ENCODE data around the gene EIF2S1. TPM values are rescaled to one million over a fixed set of nuclear protein-coding genes. Genes with fewer than 3 reads are reported as not detected.
"Not testable (repeated sequence)": the region's sequence is repeated elsewhere in the genome, so short reads cannot be mapped to it uniquely, and the experiment has no call there.

Gene EIF2S1
- total RNA-seq, 1 donor from 2014 or later, result 54.7 TPM

DNA sequence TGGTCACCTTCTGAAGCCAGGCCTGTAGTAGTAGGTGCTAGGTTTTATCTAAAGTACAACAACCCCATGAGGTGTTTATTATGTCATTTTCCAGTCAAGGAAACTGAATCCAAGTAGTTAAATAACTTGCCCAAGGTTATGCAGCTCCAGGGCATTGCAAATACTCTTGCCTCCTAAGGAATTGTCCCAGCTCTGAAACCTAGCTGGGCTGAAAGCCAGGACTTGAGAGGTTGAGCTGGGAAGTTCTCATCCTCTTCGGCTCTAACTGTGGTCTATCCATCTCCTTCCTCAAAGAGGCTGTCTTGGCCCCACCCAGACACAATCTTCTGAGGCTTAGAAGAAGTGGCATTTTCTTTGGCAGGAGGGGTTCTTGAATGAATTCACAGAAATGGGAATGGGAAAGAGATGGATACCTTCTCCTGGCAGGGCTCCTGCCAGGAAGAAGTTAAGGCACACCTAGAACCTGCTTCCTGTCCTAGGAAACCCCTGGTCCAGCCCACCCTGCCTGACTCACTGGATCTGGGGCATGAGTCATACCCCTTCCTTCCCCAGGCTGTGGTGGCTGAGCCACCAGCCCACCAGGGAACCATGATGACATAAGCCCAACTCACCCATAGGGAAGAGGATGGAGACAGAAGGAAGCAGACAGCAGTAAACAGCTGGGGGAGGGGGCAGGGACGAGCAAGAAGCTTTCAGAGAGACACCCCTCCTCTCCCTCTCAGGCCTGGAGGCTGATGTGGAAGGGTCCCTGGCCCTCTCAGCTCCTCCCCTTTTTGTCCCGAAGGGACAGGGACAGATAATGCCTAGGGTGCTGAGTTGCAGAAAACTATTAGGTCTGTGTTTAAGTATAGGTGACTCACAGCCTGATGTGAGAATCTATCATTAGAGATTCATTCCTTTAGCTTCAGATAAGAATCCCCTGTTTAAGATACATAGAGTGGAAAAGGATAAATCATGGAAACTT, 54.0 kb downstream of the EIF2S1 start:
- H3K4me3 Mint-ChIP-seq, result no peak overlapping the region
- TF ChIP-seq CTCF (IDR thresholded peaks at IDR 0.05; ENCODE audit: unreplicated experiment), result no peak
- H3K36me3 Mint-ChIP-seq, result no peaks in the 10 kb centered on the region
- no peak for DNase-seq (ENCODE audit: low spot score in 2 of 2, unreplicated experiment in 2 of 2)
- peaks cover 3% of the 10 kb centered on the region for H3K4me1 Mint-ChIP-seq
- no peaks in the 10 kb centered on the region for H3K27me3 Mint-ChIP-seq (ENCODE audit: low read depth)
- H3K27ac Mint-ChIP-seq, result no peak overlapping the region
- no peaks in the 10 kb centered on the region for H3K9me3 Mint-ChIP-seq

DNA sequence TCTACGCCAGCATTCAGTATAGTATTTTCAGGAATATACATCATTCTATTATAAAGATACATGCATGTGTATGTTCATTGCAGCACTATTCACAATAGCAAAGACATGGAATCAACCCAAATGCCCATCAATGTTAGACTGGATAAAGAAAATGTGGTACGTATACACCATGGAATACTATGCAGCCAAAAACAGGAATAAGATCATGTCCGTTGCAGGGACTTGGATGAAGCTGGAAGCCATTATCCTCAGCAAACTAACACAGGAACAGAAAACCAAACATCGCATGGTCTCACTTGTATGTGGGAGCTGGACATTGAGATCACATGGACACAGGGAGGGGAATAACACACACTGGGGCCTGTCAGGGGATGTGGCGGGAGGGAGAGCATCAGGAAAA, 55.5 kb downstream of the EIF2S1 start:
- H3K27ac Mint-ChIP-seq; H3K9me3 Mint-ChIP-seq; H3K4me1 Mint-ChIP-seq; H3K36me3 Mint-ChIP-seq; H3K27me3 Mint-ChIP-seq (ENCODE audit: low read depth); DNase-seq (ENCODE audit: low spot score in 2 of 2, unreplicated experiment in 2 of 2); H3K4me3 Mint-ChIP-seq: not testable (repeated sequence)

- Mint-ChIP-seq H3K4me3 (no peak overlapping the region), H3K27ac (no peak overlapping the region), H3K36me3 (no peaks in the 10 kb centered on the region), H3K27me3 (ENCODE audit: low read depth) (no peaks in the 10 kb centered on the region), H3K4me1 (no peaks in the 10 kb centered on the region), H3K9me3 (no peaks in the 10 kb centered on the region)
- TF ChIP-seq CTCF (IDR thresholded peaks at IDR 0.05; ENCODE audit: unreplicated experiment), result no peak
- no peak for DNase-seq (ENCODE audit: low spot score in 2 of 2, unreplicated experiment in 2 of 2)
Observed at GRCh38 chr14:67416085-67416484, 56.0 kb downstream of the EIF2S1 start.

DNA sequence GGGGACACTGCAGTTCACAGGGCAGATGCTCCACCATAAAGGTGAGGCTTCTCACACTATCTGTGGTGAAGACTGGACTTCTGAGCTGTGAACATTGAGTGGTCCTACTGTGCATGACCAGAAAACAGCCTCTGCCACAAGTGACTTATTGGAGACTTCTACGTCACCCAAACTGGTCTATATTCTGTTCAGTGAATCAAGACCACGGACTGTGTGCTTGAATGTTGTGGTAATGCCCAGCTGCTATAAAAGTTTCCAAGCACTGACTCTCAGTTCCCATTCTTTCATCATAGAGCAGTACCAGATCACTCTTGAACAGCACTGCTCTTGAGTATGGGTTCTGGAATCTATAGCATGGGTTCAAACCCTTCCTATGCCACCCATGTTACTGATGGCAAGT, 56.7 kb downstream of the EIF2S1 start:
- TF ChIP-seq CTCF (IDR thresholded peaks at IDR 0.05; ENCODE audit: unreplicated experiment), result no peak
- DNase-seq (ENCODE audit: low spot score in 2 of 2, unreplicated experiment in 2 of 2), result no peak
- Mint-ChIP-seq H3K4me1 (no peaks in the 10 kb centered on the region), H3K9me3 (no peaks in the 10 kb centered on the region), H3K36me3 (no peaks in the 10 kb centered on the region), H3K27me3 (ENCODE audit: low read depth) (no peaks in the 10 kb centered on the region), H3K27ac (no peak overlapping the region), H3K4me3 (no peak overlapping the region)

- Mint-ChIP-seq H3K4me1 (no peaks in the 10 kb centered on the region), H3K27me3 (ENCODE audit: low read depth) (no peaks in the 10 kb centered on the region), H3K9me3 (no peaks in the 10 kb centered on the region), H3K27ac (no peak overlapping the region), H3K36me3 (no peaks in the 10 kb centered on the region), H3K4me3 (no peak overlapping the region)
- DNase-seq (ENCODE audit: low spot score in 2 of 2, unreplicated experiment in 2 of 2), result no peak
- no peak for TF ChIP-seq CTCF (IDR thresholded peaks at IDR 0.05; ENCODE audit: unreplicated experiment)
Observed at GRCh38 chr14:67417633-67418032, 57.5 kb downstream of the EIF2S1 start.

GRCh38 chr14:67418401-67419191, 58.5 kb downstream of the EIF2S1 start:
- Mint-ChIP-seq H3K9me3 (no peaks in the 10 kb centered on the region), H3K4me1 (no peaks in the 10 kb centered on the region), H3K27me3 (ENCODE audit: low read depth) (no peaks in the 10 kb centered on the region), H3K4me3 (no peak overlapping the region), H3K27ac (no peak overlapping the region), H3K36me3 (no peaks in the 10 kb centered on the region)
- TF ChIP-seq CTCF (IDR thresholded peaks at IDR 0.05; ENCODE audit: unreplicated experiment), result no peak
- no peak for DNase-seq (ENCODE audit: low spot score in 2 of 2, unreplicated experiment in 2 of 2)
